GM23248 (cell line): ENCODE data around the gene ANGPTL4.

Experiments
- EZH2 ChIP-seq: fragments of 200-600 bp; sonication (generic); IDR thresholded peaks from 2 replicates; pipeline ENCODE4 v1.6.1; 2018; ENCODE audit warnings: antibody characterized with exemption, mild to moderate bottlenecking; ENCODE audit not compliant: insufficient read depth, poor library complexity, severe bottlenecking
- EZH2phosphoT487 ChIP-seq: fragments of 200-600 bp; sonication (generic); IDR thresholded peaks from 2 replicates; pipeline ENCODE4 v1.6.1; 2018; ENCODE audit warnings: antibody characterized with exemption, moderate library complexity, mild to moderate bottlenecking, low read depth; ENCODE audit not compliant: insufficient read depth

GRCh38 chr19:8367327-8368001, 3.5 kb downstream of the ANGPTL4 start:
- TF ChIP-seq EZH2 (no peak), EZH2phosphoT487 (no peak)
